Measurements from ENCODE around the gene ASB1.
"Not testable (repeated sequence)": the region's sequence is repeated elsewhere in the genome, so short reads cannot be mapped to it uniquely, and the experiment has no call there.

ASB1 gene

DNA sequence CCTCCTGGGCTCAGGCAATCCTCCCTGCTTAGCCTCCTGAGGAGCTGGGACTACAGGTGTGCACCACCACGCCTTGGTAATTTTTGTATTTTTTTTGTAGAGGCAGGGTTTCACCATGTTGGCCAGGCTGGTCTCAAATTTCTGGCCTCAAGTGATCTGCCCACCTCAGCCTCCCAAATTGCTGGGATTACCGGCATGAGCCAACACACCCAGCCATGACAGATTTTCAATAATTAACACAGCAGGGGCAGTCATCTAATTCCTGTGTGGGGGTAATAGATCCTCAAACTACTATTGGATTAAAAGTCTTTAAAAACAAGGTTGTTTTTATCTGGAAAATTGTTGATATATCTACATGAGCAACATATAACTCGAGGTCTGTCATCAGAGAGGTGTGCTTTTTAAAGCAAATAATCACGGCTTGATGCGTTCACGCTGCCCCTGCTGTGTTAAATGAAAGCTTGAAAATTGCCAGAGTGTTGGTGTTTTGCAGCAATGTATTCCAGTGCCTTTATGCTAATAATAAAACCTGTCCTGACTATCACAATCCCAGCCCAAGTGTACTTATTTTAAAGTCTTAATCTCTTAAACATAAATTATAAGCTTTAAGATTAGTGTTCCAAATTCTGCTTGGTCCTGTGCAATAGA, 35.6 kb upstream of the ASB1 start:
- H3K9me3 Mint-ChIP-seq, result no peaks in the 10 kb centered on the region
- peaks cover 7% of the 10 kb centered on the region for H3K4me1 Mint-ChIP-seq
- peaks cover 3% of the 10 kb centered on the region for H3K27me3 Mint-ChIP-seq
- no peak for DNase-seq
- CTCF ChIA-PET, result no interaction called here
- H3K27ac Mint-ChIP-seq, result no peak overlapping the region
- no peak overlapping the region for H3K4me3 Mint-ChIP-seq
- H3K36me3 Mint-ChIP-seq, result no peaks in the 10 kb centered on the region

DNA sequence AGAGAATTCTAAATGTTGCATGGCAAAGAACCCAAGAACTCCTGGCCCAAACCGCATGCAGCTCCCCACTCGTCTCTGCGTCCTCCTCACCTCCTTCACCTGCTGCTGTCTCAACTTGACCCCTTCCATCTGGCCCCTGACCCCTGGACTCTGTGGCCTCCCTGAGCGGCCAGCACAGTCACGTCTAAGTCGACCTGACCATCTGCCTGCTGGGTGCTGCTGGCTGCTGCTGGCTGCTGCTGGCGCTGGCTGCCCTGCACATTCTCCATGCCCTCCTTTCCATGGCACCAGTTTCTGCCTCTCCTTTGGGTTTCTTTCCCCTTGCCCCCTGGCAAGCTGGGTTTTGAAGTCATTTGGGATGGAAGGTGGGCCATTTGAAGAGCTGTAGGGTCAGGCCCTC, 30.1 kb upstream of the ASB1 start:
- CTCF ChIA-PET, result no interaction called here
- no peak overlapping the region for H3K4me3 Mint-ChIP-seq
- no peaks in the 10 kb centered on the region for H3K9me3 Mint-ChIP-seq
- H3K36me3 Mint-ChIP-seq, result no peaks in the 10 kb centered on the region
- no peak for DNase-seq
- no peaks in the 10 kb centered on the region for H3K4me1 Mint-ChIP-seq
- peaks cover 3% of the 10 kb centered on the region for H3K27me3 Mint-ChIP-seq
- no peak overlapping the region for H3K27ac Mint-ChIP-seq

DNA sequence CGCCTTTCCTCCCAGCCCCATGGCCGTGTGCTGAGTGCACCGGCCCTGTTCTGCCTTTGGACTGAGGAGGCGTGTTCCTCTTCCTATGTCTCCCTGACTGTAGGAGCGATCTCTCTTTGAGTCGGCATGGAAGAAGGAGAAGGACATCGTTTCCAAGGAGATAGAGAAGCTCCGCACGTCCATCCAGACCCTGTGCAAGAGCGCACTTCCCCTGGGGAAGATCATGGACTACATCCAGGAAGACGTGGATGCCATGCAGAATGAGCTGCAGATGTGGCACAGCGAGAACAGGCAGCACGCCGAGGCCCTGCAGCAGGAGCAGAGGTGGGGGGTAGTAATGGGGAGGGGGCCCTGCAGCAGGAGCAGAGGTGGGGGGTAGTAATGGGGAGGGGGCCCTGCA, 29.4 kb upstream of the ASB1 start:
- no peak overlapping the region for H3K4me3 Mint-ChIP-seq
- H3K27ac Mint-ChIP-seq, result no peak overlapping the region
- H3K4me1 Mint-ChIP-seq, result no peaks in the 10 kb centered on the region
- peaks cover 3% of the 10 kb centered on the region for H3K27me3 Mint-ChIP-seq
- CTCF ChIA-PET, result no interaction called here
- DNase-seq, result no peak
- H3K9me3 Mint-ChIP-seq, result no peaks in the 10 kb centered on the region
- no peaks in the 10 kb centered on the region for H3K36me3 Mint-ChIP-seq

DNA sequence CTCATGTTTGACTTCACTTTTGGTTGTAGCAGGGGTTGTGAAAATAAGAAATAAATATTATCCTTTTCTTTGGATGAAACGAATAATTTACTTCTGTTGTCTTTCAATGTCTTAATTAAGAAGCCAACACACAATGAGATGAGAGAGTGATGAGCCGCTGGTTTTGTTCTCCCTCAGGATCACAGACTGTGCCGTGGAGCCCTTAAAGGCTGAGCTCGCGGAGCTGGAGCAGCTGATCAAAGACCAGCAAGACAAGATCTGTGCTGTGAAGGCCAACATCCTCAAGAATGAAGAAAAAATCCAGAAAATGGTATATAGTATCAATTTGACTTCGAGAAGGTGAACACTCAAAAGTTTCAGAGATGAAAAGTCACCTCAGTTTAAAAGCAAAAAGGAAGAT, 28.1 kb upstream of the ASB1 start:
- CTCF ChIA-PET, result no interaction called here
- DNase-seq, result no peak
- Mint-ChIP-seq H3K9me3 (no peaks in the 10 kb centered on the region), H3K27ac (no peak overlapping the region), H3K36me3 (no peaks in the 10 kb centered on the region), H3K4me1 (no peaks in the 10 kb centered on the region), H3K27me3 (peaks cover 3% of the 10 kb centered on the region), H3K4me3 (no peak overlapping the region)

DNA sequence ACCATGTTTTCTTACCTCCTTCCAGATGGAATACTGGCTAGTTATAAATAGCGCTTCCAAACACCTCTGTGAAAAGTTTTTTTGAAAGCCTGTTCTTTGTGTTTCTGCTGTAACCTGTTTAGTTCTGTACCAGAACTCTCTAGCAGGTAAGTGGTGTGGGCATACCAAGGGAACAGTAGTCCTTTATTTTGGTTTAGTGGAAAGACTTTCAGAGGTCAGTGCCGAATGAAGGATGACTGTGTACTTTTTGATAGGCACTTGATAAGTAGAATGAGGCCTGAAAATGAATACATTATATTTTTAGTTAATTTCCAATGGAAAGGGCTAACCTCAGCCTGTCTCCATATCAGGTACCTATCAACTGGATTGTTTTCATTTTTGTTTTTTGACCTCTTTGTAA, 27.6 kb upstream of the ASB1 start:
- Mint-ChIP-seq H3K27ac (no peak overlapping the region), H3K27me3 (no peaks in the 10 kb centered on the region), H3K4me1 (no peaks in the 10 kb centered on the region), H3K9me3 (no peaks in the 10 kb centered on the region), H3K4me3 (no peak overlapping the region), H3K36me3 (no peaks in the 10 kb centered on the region)
- no peak for DNase-seq
- CTCF ChIA-PET, result no interaction called here

DNA sequence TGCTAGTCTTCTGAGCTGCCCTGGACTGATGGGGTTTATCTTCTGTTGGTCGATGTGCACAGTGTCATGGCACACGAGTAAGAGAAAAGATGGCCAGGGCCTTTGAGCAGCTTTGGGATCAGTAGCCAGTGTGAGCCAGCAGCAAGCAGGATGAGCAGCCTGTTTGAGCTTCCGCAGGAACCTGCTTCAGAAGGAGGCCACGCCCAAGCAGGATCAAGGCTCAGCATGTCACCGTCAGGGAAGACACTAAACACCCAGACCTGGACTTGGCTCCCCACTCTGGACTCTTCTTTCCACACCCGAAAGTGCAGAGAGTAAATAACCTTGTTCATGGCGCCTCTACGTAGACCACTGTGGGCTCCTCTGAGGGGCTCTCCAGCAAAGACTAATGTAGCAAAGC, 25.2 kb upstream of the ASB1 start:
- CTCF ChIA-PET, result no interaction called here
- Mint-ChIP-seq H3K4me1 (peaks cover 7% of the 10 kb centered on the region), H3K27ac (no peak overlapping the region), H3K9me3 (no peaks in the 10 kb centered on the region), H3K4me3 (no peak overlapping the region), H3K27me3 (no peaks in the 10 kb centered on the region), H3K36me3 (no peaks in the 10 kb centered on the region)
- DNase-seq, result no peak

DNA sequence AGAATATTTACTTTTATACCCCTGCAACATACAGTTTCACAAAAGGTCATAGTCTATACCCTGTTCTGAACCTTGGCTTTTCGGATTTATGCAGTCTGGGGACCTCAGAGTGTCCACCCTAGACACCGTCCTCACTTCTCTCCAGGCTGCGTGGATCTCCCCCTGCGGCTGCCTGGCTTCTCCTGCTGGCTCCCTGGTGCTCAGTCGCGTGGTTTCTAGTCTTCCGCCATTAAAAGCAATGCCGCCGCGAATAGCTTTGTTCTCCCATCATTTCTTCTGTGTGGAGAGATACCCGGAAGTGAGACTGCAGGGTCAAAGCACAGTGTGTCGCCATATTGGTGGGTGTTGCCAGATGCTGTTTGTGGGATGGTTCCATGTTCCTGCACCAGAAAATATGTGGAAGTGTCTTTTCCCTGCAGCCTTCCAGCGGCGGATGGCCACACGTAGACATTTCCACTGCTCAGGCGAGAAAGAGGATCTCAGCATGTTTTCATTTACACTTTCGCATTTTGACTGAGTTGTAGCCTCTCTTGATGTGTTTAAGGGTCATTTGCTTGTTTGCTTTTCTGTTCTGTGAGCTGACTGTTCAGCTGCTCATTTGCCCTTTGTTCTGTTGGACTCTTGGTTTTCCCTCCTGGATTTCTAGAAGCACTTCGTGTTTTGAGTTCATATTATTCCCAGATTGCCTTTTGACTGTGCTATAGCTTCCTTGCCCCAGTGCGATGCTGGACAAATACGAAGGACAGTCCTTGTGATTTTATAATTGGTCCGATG, 22.9 kb upstream of the ASB1 start:
- Mint-ChIP-seq H3K4me3 (no peak overlapping the region), H3K9me3 (no peaks in the 10 kb centered on the region), H3K36me3 (no peaks in the 10 kb centered on the region), H3K27me3 (no peaks in the 10 kb centered on the region), H3K4me1 (peaks cover 7% of the 10 kb centered on the region), H3K27ac (no peak overlapping the region)
- no peak for DNase-seq
- CTCF ChIA-PET, result no interaction called here

DNA sequence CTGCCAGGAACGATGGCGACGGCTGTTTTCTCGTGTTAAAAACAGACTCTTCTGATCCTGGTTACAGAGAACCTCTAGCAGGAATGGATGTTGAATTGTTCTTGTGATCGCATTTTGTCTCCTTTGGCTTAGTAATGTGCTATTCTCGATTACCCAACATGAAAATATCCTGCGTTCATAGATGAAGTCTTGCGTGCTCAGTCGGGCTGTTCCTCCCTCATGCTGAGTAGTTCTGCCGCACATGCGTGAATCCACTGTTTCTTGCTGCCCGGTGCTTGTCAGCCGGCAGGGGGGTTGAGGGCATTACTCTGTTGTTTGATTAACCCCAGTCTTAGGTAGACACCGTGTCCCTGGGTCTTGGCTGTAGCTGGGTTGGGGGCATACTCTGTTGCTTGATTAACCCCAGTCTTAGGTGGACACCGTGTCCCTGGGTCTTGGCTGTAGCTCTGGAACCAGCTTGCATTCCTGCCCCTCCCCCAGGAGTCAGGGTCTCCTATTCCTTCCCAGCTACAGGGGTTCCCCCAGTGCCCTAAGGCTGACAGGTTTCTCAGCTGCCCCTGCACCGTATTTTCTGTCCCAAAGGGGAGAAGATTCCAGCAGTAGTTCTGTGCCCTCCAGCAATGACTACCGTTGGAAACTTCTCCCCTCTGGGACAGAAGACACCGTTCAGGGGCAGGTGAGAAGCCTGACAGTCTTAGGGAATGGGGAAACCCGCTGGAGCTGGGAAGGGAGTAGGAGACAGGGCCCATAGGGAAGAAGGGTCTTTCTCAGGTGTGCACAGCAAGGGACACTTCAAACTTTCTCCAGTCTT, 22.1 kb upstream of the ASB1 start:
- DNase-seq, result no peak
- no peak overlapping the region for H3K27ac Mint-ChIP-seq
- CTCF ChIA-PET, result no interaction called here
- H3K4me3 Mint-ChIP-seq, result no peak overlapping the region
- peaks cover 7% of the 10 kb centered on the region for H3K4me1 Mint-ChIP-seq
- H3K9me3 Mint-ChIP-seq, result no peaks in the 10 kb centered on the region
- no peaks in the 10 kb centered on the region for H3K27me3 Mint-ChIP-seq
- no peaks in the 10 kb centered on the region for H3K36me3 Mint-ChIP-seq

DNA sequence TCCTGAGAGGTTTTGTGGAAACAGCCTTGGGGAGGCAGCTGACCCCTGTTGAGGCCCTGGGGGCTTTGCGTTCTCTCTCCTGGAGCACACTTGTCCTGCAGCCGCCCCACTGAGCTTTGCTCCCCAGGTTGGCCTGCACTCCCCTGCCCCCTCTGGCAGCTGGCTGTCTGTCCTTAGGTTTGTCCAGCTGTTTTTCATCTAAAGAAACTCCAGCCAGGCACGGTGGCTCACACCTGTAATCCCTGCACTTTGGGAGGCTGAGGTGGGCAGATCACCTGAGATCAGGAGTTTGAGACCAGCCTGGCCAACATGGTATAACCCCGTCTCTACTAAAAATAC, 21.5 kb upstream of the ASB1 start:
- H3K4me1 Mint-ChIP-seq, H3K36me3 Mint-ChIP-seq, DNase-seq, H3K27me3 Mint-ChIP-seq, H3K9me3 Mint-ChIP-seq, CTCF ChIA-PET, H3K4me3 Mint-ChIP-seq, H3K27ac Mint-ChIP-seq: not testable (repeated sequence)

DNA sequence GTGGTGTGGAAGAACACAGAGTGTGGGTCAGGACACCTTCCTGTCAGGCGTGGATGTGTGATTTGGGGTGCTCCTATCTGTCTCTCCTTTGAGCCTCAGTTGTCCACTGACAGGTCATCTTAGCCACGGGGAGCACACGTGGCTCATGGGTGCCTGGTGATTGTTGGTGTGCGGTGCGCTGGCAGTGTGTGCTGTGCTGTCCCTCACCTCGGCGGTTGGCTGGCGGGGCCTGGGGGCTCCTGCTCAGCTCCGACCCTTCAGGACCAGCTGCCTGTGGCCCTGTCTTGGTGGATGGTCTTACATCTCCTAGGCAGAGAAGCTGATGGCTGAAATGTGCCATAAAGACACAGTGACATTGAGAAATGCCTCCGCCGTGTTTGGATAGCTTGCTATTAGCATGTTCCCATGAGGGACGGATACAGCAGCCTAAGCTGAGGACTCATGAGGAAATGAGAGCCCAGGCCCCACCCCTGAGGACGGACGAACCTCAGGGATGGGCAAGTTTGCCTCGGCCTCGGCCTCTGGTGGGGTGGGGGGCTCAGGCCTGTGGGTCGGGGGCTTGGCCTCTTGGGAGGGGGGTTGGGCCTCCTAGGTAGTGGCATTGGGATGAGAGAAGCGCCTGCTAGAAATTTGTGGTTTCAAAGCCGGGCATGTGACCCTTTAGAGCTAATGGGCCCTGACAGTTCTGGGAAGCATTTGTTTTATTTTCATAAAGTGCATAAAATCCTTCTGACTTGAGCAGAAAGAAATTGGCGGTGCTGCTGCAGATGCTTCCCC, 20.3 kb upstream of the ASB1 start:
- no peaks in the 10 kb centered on the region for H3K27me3 Mint-ChIP-seq
- no peaks in the 10 kb centered on the region for H3K9me3 Mint-ChIP-seq
- H3K4me3 Mint-ChIP-seq, result no peak overlapping the region
- no peak overlapping the region for H3K27ac Mint-ChIP-seq
- H3K36me3 Mint-ChIP-seq, result no peaks in the 10 kb centered on the region
- CTCF ChIA-PET, result no interaction called here
- H3K4me1 Mint-ChIP-seq, result peaks cover 7% of the 10 kb centered on the region
- DNase-seq, result no peak

DNA sequence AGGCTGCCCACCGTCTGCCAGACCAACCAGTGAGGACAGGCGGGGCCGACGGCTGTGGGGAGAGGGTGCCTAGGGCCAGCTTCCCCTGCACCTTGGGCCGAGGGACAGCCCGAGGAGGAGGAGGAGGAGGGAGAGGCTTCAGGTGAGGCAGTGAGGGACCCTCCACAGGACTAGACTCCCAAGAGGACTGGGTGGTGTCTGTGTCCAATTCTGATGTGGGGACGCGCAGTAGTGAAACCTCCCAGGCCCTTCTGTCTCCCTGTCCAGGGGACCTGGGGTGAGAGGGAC, 19.8 kb upstream of the ASB1 start:
- Mint-ChIP-seq H3K4me1 (peaks cover 7% of the 10 kb centered on the region), H3K27me3 (no peaks in the 10 kb centered on the region), H3K27ac (no peak overlapping the region), H3K9me3 (no peaks in the 10 kb centered on the region), H3K4me3 (no peak overlapping the region), H3K36me3 (no peaks in the 10 kb centered on the region)
- no peak for DNase-seq
- CTCF ChIA-PET, result no interaction called here

DNA sequence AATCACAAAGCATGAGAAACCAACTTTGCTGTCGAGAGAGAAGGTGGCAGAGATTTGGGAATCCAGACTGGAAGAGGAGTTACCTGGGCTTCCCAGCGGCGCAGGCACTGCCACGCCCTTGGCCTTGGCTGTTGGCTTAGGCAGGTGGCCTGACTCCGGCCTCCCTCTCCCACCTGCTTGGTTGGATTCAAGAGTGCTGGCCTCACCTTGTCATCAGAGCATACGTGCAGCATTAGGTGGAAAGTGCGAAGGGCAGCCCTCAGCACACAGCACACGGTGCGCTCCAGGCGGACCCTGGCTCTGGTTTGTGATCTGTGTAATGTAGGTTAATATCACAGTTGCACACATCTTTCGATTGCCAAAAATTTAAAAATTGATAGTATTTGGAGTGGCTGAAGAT, 19.2 kb upstream of the ASB1 start:
- Mint-ChIP-seq H3K9me3 (no peaks in the 10 kb centered on the region), H3K36me3 (no peaks in the 10 kb centered on the region), H3K4me3 (no peak overlapping the region), H3K27me3 (no peaks in the 10 kb centered on the region), H3K4me1 (peaks cover 7% of the 10 kb centered on the region), H3K27ac (no peak overlapping the region)
- CTCF ChIA-PET, result no interaction called here
- DNase-seq, result no peak

DNA sequence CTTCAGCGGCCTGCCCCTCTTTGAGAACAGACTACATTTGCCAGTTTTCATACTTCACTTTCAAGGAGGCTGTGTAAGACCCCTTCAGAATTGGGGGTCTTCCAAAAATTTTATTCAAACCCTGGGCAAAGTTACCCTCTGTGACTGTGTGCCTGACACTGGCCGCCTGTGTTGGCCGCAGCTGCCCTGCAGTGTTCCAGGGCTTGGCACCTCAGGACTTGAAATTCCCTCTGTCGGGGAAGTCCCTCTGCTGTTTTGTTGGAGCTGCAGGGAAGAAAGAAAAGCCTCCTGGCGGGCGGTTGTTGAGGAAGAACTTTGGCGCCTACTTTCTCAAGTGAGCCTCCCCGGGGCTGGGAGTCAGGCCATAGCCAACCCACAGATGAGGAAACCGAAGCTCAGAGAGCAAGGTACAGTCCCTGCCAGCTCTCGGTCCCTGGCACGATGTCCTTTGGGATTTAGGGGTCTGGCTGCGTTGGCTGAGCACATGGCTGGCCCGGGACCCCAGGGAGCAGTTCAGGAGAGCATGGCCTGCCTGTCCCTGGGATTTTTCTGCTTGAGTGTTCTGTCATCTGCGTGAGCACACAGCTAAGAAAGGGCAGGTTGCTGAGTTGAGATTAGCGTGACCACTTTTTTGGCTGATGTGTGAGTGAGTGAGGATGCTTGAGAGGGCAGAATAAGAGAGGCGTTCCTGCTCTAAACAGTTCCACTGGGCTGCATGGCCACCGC, 17.9 kb upstream of the ASB1 start:
- H3K36me3 Mint-ChIP-seq, result no peaks in the 10 kb centered on the region
- H3K27me3 Mint-ChIP-seq, result no peaks in the 10 kb centered on the region
- H3K9me3 Mint-ChIP-seq, result no peaks in the 10 kb centered on the region
- CTCF ChIA-PET, result no interaction called here
- H3K27ac Mint-ChIP-seq, result no peak overlapping the region
- no peak for DNase-seq
- no peak overlapping the region for H3K4me3 Mint-ChIP-seq
- peaks cover 7% of the 10 kb centered on the region for H3K4me1 Mint-ChIP-seq

Data from activated naive CD4-positive, alpha-beta T cell treated with anti-CD3 and anti-CD28 coated beads, Interleukin-2, amount 10 ng/mL, durations not matched to agents 7 days and 5 days (primary cell).